ENCODE results near the gene STBD1. TPM values are rescaled to one million over a fixed set of nuclear protein-coding genes. Genes with fewer than 3 reads are reported as not detected.

STBD1 gene
- not detected in 2 replicates for total RNA-seq (2011; cell fraction: chromatin; rRNA removed; ENCODE audit: low replicate concordance)
- total RNA-seq (2011; cell fraction: nucleolus; rRNA removed) = 0.39 and 0.50 TPM in 2 replicates
- total RNA-seq (2011; cell fraction: nucleoplasm; rRNA removed) = 0.53 TPM in 1 of 2 replicates, not detected in the other
- 0.29 and 0.54 TPM in 2 replicates for total RNA-seq (2014; rRNA removed)
- 0.18 and 0.22 TPM in 2 replicates for total RNA-seq (2014; rRNA removed; fragmentation: Illumina TruSeq; extraction: Trizol)
- 0.33 and 0.41 TPM in 2 replicates for total RNA-seq (2015; rRNA removed; fragmentation: Illumina TruSeq; extraction: Trizol)
- 0.42 and 0.64 TPM in 2 replicates for total RNA-seq (2021)
- 0.08 and 0.34 TPM in 2 replicates for polyA plus RNA-seq (2011; rRNA removed)
- 0.03 and 0.32 TPM in 2 replicates for polyA plus RNA-seq (2011; cell fraction: cytosol; rRNA removed)
- 0.07 and 0.10 TPM in 2 replicates for polyA plus RNA-seq (2011; cell fraction: nucleus; rRNA removed)
- 0.62 and 1.5 TPM in 2 replicates for polyA plus RNA-seq (2012)
- 0.10 and 0.27 TPM in 2 replicates for polyA plus RNA-seq (2014; fragmentation: Illumina TruSeq; extraction: Trizol)
- polyA plus RNA-seq (2014; fragmentation: Nextera tagmentation; extraction: Ambion mirVana) = not detected
- polyA plus RNA-seq (2014; rRNA removed) = 0.24 and 0.38 TPM in 2 replicates
- polyA minus RNA-seq (2011; rRNA and poly(A)+ RNA removed) = 0.21 TPM in 1 of 2 replicates, not detected in the other
- 0.29 TPM in 1 of 2 replicates, not detected in the other for polyA minus RNA-seq (2011; cell fraction: cytosol; rRNA and poly(A)+ RNA removed)
- polyA minus RNA-seq (2011; cell fraction: nucleus; rRNA and poly(A)+ RNA removed) = 0.11 and 0.13 TPM in 2 replicates
- percentile 41 among the genes with signal in this experiment for Bru-seq, nascent RNA
- percentile 39 among the genes with signal in this experiment for BruChase-seq, experiment 1, labeled RNA remaining after a 2-hour chase
- percentile 42 among the genes with signal in this experiment for BruChase-seq, experiment 2, labeled RNA remaining after a 6-hour chase
- long read RNA-seq, experiment 1, transcript STBD1-201 (2 exons, 3,420 nt) = major isoform, 8 of 8 reads
- long read RNA-seq, experiment 1, partial matches to known transcripts = 0 of 8 reads
- long read RNA-seq, experiment 1, other reads (novel, unspliced or antisense) = 0 of 8 reads
- long read RNA-seq, experiment 2 = 0 reads
- long read RNA-seq, experiment 3 = 0 reads

DNA sequence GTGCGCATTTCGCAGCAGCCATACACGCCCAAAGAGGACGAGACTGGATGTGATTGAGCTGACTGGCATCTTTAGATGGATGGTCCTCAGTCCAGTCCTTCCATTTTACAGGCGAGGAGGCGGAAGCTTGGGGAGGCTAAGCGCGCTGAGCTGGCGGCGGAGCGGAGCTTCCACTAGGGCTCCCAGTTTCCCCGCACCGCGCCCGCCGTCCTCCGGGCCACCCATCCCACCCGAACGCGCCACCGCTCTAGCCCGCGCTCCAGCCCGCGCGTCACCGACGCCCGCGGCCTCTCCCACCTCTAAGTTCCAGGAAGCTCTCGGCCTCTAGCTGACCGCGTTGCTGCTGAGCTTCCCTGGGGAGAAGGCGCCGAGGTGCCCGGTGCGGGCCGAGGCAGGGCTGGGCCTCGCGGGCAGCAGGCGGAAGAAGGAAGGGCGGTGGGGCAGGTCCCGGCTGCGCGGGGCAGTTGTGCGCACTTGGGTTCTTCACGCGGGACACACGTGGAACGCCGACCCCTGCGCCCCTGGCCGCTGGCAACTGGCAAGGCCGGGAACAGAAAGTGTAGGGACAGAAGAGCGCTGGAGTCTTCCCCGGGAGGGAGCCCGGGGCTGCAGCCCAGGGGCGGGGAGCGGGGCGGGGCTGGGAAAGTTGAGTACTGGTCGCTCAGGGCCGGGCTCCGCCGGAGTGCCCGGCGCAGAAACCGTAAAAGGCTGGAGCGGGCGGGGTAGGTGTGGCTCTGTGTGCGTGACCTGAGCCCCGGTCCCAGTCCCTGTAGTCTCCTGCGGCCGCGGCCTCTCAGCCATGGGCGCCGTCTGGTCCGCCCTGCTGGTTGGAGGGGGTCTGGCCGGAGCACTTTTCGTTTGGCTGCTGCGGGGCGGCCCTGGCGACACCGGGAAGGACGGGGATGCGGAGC, at the start of gene STBD1:
Gene STBD1 (plus strand): TSS at position 763 of the 911 bp plus-strand sequence. CDS start 37 bp downstream, at position 800.
- Histone ChIP-seq H3K9me3 (replicated peaks; ENCODE audit: control insufficient read depth, insufficient read depth, low read depth, low read length) (no peaks in the 10 kb centered on the region), H3K4me2 (ENCODE audit: insufficient read depth, low read length) (peak within 1 kb of the TSS; percentile 40), H3K9ac (ENCODE audit: insufficient read depth in 1 of 2, low read depth in 2 of 2, low read length in 2 of 2) (peak within 1 kb of the TSS; percentile 42 to 79; a peak in 3 of 4 replicates), H4K20me1 (replicated peaks; ENCODE audit: control insufficient read depth, insufficient read depth, low read length) (no peaks in the 10 kb centered on the region), H3K4me1 (replicated peaks in 1 of 2; ENCODE audit: control insufficient read depth in 2 of 2, insufficient read depth in 2 of 2, low read length in 2 of 2) (peaks cover 17 to 27% of the 10 kb centered on the region in 2 experiments), H3K4me3 (peak within 1 kb of the TSS; percentile 41), H3K36me3 (ENCODE audit: control insufficient read depth, insufficient read depth, low read length) (no peaks in the 10 kb centered on the region), H3K27me3 (ENCODE audit: control insufficient read depth in 2 of 2, insufficient read depth in 2 of 2, low read length in 2 of 2) (no peaks in the 10 kb centered on the region), H3K79me2 (ENCODE audit: control insufficient read depth, insufficient read depth, low read length) (no peaks in the 10 kb centered on the region), H3K9me1 (ENCODE audit: control insufficient read depth, insufficient read depth, low read length) (no peaks in the 10 kb centered on the region), H3K27ac (ENCODE audit: extremely low read depth, low read depth, low read length) (peak within 1 kb of the TSS; percentile 57; the same call in 1 of the 3 replicates), H2AFZ (ENCODE audit: low read depth, low read length) (peak within 1 kb of the TSS; percentile 71)
- no TSS peak for BruUV-seq (replicated peaks)
- in situ Hi-C loops (cut with MboI) (no loop called here), intact Hi-C loops (cut with micrococcal nuclease) (no loop called here)
- DNase-seq (ENCODE audit: extremely low read depth in 1 of 4, low spot score in 3 of 4) = peak; percentile 35 to 50 (median 44)
- peak; percentile 76 for ATAC-seq
- ChIA-PET CTCF (ENCODE audit: low intra/inter-chr PET ratio) (no interaction called here), POLR2A (interaction anchor here (0.6 kb wide), 1 partner anchor 93 kb away, joined by 3 read pairs; the partner anchor contains the start of gene SCARB2)
- no peak for FAIRE-seq
- WGBS (ENCODE audit: insufficient coverage, low coverage, missing lambda C conversion rate) = 59% methylated on average over 41 of the region's 85 CpGs
- TF ChIP-seq, protein P1, sequence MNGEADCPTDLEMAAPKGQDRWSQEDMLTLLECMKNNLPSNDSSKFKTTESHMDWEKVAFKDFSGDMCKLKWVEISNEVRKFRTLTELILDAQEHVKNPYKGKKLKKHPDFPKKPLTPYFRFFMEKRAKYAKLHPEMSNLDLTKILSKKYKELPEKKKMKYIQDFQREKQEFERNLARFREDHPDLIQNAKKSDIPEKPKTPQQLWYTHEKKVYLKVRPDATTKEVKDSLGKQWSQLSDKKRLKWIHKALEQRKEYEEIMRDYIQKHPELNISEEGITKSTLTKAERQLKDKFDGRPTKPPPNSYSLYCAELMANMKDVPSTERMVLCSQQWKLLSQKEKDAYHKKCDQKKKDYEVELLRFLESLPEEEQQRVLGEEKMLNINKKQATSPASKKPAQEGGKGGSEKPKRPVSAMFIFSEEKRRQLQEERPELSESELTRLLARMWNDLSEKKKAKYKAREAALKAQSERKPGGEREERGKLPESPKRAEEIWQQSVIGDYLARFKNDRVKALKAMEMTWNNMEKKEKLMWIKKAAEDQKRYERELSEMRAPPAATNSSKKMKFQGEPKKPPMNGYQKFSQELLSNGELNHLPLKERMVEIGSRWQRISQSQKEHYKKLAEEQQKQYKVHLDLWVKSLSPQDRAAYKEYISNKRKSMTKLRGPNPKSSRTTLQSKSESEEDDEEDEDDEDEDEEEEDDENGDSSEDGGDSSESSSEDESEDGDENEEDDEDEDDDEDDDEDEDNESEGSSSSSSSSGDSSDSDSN (IDR thresholded peaks at IDR 0.05; ENCODE audit: borderline replicate concordance in 1 of 2, low read depth in 2 of 2, low read length in 2 of 2) = 0 out of 4 replicates have a peak, but pooled peaks of 1 of the 2 experiments have one; percentile 31
- no peak for TF ChIP-seq ZNF224 (CRISPR knock-in tag; IDR thresholded peaks at IDR 0.05)
- TF ChIP-seq ZNF592 (IDR thresholded peaks at IDR 0.05) = no peak
- no peak for TF ChIP-seq NR3C1 (CRISPR knock-in tag; IDR thresholded peaks at IDR 0.05)
- TF ChIP-seq CTBP1 (IDR thresholded peaks at IDR 0.05; ENCODE audit: borderline replicate concordance) = no peak
- TF ChIP-seq SETDB1 (IDR thresholded peaks at IDR 0.05; ENCODE audit: low read length) = no peak
- no peak for TF ChIP-seq HINFP (tag; conservative IDR thresholded peaks at IDR 0.05; ENCODE audit: low read depth)
